Raji (cell line): Measurements from ENCODE around the gene CLCNKB.

Experiments
- POLR2A ChIP-seq: IDR thresholded peaks from 2 replicates; pipeline ENCODE4 v1.6.1; 2011; ENCODE audit warnings: low read depth, low read length, control low read depth; ENCODE audit not compliant: insufficient read depth

The CLCNKB gene

GRCh38 chr1:16012590-16013219, 30.9 kb upstream of the CLCNKB start:
- TF ChIP-seq POLR2A = peak; percentile 30; the same call in 1 of the 2 replicates

- no peak for TF ChIP-seq POLR2A
Observed at GRCh38 chr1:16013220-16013907, 30.2 kb upstream of the CLCNKB start.

GRCh38 chr1:16013908-16014258, 29.7 kb upstream of the CLCNKB start:
- TF ChIP-seq POLR2A = no peak

- TF ChIP-seq POLR2A = no peak
Observed at GRCh38 chr1:16014509-16015482, 28.8 kb upstream of the CLCNKB start.

- no peak for TF ChIP-seq POLR2A
Observed at GRCh38 chr1:16015491-16015890, 28.1 kb upstream of the CLCNKB start.

- TF ChIP-seq POLR2A = no peak
Observed at GRCh38 chr1:16015960-16016901, 27.4 kb upstream of the CLCNKB start.

GRCh38 chr1:16017076-16017460, 26.5 kb upstream of the CLCNKB start:
- TF ChIP-seq POLR2A = no peak

- no peak for TF ChIP-seq POLR2A
Observed at GRCh38 chr1:16017461-16018303, 25.9 kb upstream of the CLCNKB start, which contains the start of gene HSPB7. Gene HSPB7 (minus strand): TSS chr1:16018043. CDS start chr1:16017963, 80 bp downstream.

GRCh38 chr1:16018308-16018707, 25.3 kb upstream of the CLCNKB start:
- no peak for TF ChIP-seq POLR2A

GRCh38 chr1:16018749-16019643, 24.6 kb upstream of the CLCNKB start:
- no peak for TF ChIP-seq POLR2A

GRCh38 chr1:16019644-16020277, 23.8 kb upstream of the CLCNKB start:
- TF ChIP-seq POLR2A = no peak

- TF ChIP-seq POLR2A = no peak
Observed at GRCh38 chr1:16020325-16020724, 23.3 kb upstream of the CLCNKB start.

GRCh38 chr1:16021681-16022080, 21.9 kb upstream of the CLCNKB start, which contains the start of gene CLCNKA:
Gene CLCNKA (plus strand): TSS chr1:16022036. CDS start chr1:16022620, 584 bp downstream.
- TF ChIP-seq POLR2A = no peak
